ENCODE data around the gene NDUFAF5.
A peak's percentile ranks its signal among the peaks of the same experiment; 100 is the strongest.

Gene NDUFAF5

DNA sequence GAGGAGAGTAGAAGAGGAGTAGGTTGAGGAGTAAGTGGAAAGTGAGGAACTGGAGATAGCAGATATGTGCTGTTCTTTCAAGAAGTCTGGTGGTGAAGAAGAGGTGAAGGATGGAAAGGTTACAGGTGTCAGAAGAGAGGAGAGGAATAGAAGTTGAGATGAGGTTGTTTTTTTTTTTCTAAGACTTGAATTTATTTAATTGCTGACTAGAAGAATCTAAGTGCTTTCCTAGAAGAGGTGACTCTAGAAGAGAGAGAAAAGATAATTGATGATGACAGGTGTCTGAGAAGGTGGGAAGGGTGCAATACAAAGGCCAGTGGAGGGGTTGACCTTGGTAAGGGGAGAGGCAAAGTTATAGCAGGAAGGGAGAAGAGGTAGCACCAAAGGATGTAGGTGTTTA, 25.6 kb downstream of the NDUFAF5 start:
- Histone ChIP-seq H3K9me3 (no peaks in the 10 kb centered on the region; the same call in 1 of the 2 replicates), H3K4me3 (ENCODE audit: low read depth, low read length) (no peak overlapping the region), H3K36me3 (peaks cover 85% of the 10 kb centered on the region), H3K4me1 (no peaks in the 10 kb centered on the region), H3K27me3 (no peaks in the 10 kb centered on the region)
- DNase-seq: no peak
- TF ChIP-seq, protein P1, sequence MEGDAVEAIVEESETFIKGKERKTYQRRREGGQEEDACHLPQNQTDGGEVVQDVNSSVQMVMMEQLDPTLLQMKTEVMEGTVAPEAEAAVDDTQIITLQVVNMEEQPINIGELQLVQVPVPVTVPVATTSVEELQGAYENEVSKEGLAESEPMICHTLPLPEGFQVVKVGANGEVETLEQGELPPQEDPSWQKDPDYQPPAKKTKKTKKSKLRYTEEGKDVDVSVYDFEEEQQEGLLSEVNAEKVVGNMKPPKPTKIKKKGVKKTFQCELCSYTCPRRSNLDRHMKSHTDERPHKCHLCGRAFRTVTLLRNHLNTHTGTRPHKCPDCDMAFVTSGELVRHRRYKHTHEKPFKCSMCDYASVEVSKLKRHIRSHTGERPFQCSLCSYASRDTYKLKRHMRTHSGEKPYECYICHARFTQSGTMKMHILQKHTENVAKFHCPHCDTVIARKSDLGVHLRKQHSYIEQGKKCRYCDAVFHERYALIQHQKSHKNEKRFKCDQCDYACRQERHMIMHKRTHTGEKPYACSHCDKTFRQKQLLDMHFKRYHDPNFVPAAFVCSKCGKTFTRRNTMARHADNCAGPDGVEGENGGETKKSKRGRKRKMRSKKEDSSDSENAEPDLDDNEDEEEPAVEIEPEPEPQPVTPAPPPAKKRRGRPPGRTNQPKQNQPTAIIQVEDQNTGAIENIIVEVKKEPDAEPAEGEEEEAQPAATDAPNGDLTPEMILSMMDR (IDR thresholded peaks at IDR 0.05; ENCODE audit: low read depth, low read length): no peak

DNA sequence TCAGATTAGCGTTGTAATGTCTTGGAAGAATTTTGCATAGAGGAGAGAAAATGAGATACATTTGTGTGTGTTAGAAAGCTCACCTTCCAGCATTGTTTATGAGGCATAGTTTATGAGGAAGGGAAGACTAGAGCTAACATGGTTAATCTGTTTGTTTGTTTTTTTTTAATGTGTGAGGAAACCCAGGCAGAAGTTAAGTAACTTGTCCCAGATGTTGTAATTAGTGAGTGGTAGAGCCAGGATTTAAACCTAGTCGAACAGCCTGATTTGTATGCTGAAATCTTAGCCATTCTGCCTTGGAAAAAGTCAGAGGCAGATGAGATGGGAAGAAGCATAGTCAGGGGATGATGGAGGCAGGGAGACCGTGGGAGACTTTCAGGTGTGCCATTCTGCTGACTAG, 29.1 kb downstream of the NDUFAF5 start:
- H3K9me3 ChIP-seq: no peaks in the 10 kb centered on the region; the same call in 1 of the 2 replicates
- peaks cover 88% of the 10 kb centered on the region for H3K36me3 ChIP-seq
- H3K4me3 ChIP-seq (ENCODE audit: low read depth, low read length): no peak overlapping the region
- DNase-seq: no peak
- no peaks in the 10 kb centered on the region for H3K27me3 ChIP-seq
- TF ChIP-seq, protein P1 (IDR thresholded peaks at IDR 0.05; ENCODE audit: low read depth, low read length): no peak
- H3K4me1 ChIP-seq: no peaks in the 10 kb centered on the region

DNA sequence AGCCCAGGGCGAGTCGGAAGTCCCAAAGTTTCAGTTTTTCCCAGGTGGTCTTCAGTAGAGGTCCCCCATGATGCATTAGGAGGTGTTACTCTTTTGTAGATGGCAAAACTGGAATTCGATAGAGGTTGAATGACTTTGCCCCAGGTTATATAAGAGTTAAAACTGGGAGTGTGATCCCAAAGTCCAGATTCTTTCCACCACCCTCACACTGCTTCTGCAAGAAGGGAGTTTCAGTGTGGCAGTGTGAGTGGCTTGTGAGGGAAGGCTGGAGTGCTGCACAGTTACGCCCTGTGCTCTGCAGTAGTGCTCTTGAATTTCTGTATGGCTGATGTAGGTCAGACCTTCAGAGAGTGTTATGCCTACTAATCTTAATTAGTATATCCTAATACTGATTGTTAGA, 29.8 kb downstream of the NDUFAF5 start:
- TF ChIP-seq, protein P1 (IDR thresholded peaks at IDR 0.05; ENCODE audit: low read depth, low read length): no peak
- Histone ChIP-seq H3K36me3 (peaks cover 81% of the 10 kb centered on the region), H3K4me1 (no peaks in the 10 kb centered on the region), H3K4me3 (ENCODE audit: low read depth, low read length) (no peak overlapping the region), H3K27me3 (no peaks in the 10 kb centered on the region), H3K9me3 (no peaks in the 10 kb centered on the region; the same call in 1 of the 2 replicates)
- no peak for DNase-seq

DNA sequence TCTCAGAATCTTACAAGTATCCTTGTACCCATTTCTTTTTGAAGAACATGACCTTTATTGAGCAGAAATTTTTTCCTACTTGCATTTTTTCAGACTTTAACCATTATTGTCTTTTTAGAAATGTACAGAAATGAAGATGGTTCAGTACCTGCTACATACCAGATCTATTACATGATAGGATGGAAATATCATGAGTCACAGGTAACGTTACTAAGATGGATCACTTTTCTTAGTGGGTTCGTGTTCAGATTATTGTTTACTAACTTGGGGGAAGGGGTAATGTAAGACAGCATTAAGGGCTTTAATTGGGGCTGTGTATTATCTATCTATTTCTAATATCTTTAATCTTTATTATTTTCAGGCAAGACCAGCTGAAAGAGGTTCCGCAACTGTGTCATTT, 31.9 kb downstream of the NDUFAF5 start:
- DNase-seq: no peak
- peaks cover 60% of the 10 kb centered on the region for H3K36me3 ChIP-seq
- no peak overlapping the region for H3K4me3 ChIP-seq (ENCODE audit: low read depth, low read length)
- H3K4me1 ChIP-seq: no peaks in the 10 kb centered on the region
- no peaks in the 10 kb centered on the region; the same call in none of the 2 replicates for H3K9me3 ChIP-seq
- no peaks in the 10 kb centered on the region for H3K27me3 ChIP-seq
- TF ChIP-seq, protein P1 (IDR thresholded peaks at IDR 0.05; ENCODE audit: low read depth, low read length): no peak

DNA sequence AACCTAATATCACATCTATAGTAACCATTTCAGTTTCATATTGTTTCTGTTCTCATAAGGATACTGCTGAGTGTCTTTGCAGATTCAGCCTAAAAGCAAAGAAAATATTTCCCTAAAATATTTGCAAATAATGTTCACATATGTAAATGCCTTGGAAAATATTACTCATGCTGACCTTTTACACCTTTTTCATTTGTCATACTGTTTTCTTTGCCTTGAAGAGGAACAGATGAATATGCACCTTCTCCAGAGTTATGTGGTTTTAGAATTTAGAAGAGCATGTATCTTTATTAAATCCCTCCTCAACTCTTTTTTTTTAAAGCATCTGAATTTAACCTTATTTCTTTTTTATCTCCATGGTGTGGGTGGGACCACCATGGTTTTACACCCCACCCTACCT, 32.5 kb downstream of the NDUFAF5 start:
- Histone ChIP-seq H3K4me3 (ENCODE audit: low read depth, low read length) (no peak overlapping the region), H3K4me1 (no peaks in the 10 kb centered on the region), H3K9me3 (no peaks in the 10 kb centered on the region; the same call in none of the 2 replicates), H3K27me3 (no peaks in the 10 kb centered on the region), H3K36me3 (peaks cover 54% of the 10 kb centered on the region)
- TF ChIP-seq, protein P1 (IDR thresholded peaks at IDR 0.05; ENCODE audit: low read depth, low read length): no peak
- no peak for DNase-seq

DNA sequence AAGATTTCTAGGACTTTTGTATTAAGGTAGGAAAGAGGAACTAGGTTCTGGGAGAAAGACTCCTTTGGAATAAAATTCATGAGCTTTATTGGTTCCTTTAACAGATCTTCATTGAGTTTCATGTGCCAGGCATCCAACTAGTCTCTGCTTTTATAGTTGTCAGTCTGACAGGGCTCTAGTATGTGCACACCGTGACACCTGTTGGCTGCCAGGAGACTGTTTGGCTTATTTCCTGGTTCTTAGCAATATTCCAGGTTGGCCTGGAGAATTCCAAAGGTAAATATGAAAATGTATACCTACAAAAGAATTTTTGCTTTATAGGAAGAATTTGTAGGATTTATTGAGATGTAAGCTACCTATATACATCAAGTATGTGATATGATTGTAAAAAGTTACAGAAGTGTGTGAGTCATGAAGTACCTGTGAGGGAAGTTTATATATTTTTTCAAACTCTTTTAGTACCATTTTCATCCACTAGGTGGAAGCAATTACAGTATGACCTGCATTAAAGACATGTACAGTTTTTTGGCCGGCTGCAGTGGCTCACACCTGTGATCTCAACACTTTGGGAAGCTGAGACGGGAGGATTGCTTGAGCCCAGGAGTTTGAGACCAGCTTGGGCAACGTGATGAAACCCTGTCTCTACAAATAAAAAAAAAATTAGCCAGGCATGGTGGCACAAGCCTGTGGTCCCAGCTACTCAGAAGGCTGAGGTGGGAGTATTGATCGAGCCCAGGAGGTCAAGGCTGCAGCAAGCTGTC, 35.2 kb downstream of the NDUFAF5 start:
- peak; percentile 18 for DNase-seq
- H3K4me3 ChIP-seq (ENCODE audit: low read depth, low read length): no peak overlapping the region
- TF ChIP-seq, protein P1 (IDR thresholded peaks at IDR 0.05; ENCODE audit: low read depth, low read length): peak; percentile 56
- H3K36me3 ChIP-seq: peaks cover 29% of the 10 kb centered on the region
- no peaks in the 10 kb centered on the region for H3K27me3 ChIP-seq
- H3K4me1 ChIP-seq: no peaks in the 10 kb centered on the region
- no peaks in the 10 kb centered on the region; the same call in 1 of the 2 replicates for H3K9me3 ChIP-seq
